Activated CD4-positive, alpha-beta T cell treated with anti-CD3 and anti-CD28 coated beads, Interleukin-2, amount 50 U/mL, for 48 hours (primary cell): ENCODE results near the gene KIF9.
"Not testable (repeated sequence)": the region's sequence is repeated elsewhere in the genome, so short reads cannot be mapped to it uniquely, and the experiment has no call there.

Source experiments
- DNase-seq, 2 experiments: peaks; one replicate each; pipeline ENCODE4 v3.0.0-alpha.2; 2020

The KIF9 gene

DNA sequence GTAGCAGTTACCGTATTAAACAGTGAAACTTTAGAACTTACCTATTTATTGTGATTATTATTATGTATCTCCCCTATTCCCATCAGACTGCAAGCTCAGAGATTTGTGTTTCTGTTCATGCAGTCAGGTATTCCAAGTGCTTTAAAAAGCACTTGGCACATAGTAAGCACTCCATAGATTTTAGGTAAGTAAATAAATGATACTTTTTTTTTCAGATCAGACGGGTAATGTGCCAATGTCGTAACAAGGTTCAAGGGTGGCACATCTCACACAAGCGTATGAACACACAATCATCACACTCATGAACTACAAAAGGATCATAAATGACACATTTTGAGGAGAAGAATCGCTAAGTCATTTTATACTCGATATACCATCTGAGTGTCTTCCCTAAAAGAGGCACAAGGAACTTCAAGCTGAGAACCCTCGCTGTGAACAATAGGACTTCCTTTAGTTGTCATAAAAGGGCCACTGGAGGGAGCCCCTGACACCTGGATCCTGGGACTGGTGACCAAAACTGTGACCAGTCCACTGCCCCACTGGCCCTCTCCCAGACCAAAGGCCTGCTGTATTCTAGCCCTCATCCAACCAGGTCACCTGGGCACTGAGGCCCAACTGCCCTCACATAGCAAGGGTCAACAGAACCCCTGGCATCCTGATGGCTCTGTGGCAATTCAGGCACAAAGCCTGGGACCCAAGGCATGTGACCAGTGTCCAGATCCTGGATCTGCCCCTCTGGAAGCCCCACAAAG is 32.1 kb downstream of the KIF9 start:
- no peak for DNase-seq

DNA sequence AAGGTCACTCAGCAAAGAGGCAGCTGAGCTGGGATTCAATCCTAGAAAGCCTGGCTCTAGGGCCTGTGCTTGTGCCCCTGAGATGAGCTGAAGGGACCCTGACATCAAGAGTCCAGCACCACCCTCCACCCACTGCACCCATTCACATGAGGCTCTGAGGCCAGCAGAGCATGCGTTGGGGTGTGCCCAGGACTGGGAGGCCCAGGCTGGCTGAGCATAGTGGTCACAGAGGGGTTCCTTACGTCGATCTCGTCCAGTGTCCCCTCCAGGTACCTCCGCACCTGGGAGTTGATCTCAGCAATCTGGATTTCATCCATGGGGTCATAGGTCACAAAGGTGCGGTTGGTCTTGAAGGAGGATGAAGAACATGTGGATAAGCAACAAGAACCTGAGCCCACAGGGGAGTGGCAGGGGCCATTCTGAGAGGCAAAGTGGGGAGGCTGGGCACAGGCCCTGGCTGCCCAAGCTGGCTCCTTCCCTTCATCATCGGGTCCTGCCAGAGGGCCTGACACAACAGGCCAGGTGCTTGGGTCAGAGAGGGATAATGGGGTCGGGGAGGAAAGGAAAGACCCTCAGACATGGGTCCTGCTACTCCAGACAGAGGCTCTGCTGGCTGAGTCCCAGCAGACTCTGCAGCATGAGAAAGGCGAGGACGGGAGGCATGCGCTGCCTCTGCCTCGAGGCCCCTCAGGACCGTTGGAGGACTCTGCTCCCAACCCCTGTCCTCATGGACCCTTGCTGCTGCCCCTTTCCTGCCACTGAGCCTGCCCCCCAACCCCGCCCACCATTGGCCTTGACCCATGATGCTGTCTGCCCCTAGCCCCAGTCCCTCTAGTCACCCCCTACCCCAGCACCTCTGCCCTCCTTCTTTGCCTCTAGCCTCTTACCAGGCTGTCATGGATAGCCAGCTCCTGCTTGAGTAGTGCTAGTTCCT is 35.2 kb downstream of the KIF9 start:
- no peak for DNase-seq

DNA sequence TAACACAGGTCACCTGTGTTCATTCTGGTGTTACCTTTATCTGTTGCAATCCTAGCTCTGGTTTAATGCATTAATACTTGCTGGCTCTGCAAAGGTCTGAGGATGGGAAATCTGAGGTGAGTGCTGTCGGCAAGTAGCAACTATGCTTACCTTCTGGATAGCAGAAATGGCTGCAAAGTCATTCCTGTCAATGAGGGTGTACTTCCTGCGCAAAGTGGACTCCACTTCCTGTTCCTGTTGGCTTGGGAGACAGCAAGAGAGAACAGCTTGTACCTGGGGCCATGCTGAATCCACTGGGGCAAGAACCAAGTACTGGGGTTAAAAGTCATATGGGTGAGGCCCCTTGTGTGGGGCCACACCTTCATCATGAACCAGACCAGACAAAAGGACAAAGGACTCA is 37.3 kb downstream of the KIF9 start:
- no peak for DNase-seq

DNA sequence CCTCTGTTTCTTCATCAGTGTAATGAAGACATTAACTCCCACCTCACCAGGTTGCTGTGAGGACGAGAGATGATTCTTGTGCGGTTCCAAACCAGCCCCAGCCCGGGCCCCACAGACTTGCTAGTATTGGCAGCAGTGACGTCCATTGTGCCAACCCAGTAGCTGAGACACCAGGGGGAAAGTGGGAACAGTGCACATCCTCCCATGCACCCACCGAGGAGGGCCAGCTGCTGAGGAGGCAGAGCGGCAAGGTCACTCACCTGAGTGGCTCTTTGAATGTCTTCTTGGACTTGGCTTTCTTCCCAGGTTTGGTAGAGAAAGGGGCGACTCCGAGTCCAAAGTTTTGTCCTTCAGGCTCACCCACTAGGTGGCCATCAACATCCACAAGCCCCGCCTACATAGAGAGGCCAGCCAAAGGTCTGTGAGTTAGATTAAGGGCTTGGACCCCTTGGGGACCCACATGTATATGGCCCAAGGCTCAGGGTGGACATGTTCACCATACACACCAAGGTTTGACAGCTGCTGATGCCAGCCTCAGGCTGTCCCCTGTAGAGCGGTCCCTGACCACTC is 38.0 kb downstream of the KIF9 start:
- DNase-seq: no peak

DNA sequence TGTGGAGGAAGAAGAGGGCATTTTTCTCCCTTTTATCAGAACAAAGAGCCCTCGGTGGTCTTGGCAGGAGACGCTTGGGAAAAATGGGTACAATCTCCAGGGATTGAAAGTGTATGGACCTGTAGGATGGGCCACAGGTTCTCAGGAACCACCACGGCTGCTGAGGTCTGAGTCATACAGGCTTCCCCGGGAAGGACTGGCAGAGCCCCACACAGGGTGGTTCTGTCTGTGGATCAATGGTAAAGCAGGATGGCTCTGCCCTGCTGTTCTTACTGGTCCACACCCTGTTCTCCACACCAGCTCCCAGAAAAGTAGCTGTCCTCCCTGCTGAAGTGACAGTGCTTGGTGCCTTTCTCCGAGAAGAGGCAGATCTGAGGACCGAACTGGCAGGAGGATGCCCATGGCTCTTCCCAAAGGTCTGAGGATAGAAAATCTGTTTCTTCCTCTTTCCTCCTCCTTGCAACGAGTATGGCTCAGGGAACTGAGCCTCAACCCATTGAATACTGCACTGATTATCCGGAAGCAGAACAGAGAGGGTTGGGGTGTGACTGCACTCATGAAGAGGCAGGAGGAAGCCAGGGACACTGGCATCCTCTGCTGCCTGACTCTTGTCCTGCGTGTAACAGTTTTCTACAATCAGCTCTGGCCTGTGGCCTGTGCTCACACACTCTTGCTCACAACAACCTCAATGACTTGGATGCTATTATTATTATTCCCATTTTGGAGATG is 39.0 kb downstream of the KIF9 start:
- DNase-seq: no peak

DNA sequence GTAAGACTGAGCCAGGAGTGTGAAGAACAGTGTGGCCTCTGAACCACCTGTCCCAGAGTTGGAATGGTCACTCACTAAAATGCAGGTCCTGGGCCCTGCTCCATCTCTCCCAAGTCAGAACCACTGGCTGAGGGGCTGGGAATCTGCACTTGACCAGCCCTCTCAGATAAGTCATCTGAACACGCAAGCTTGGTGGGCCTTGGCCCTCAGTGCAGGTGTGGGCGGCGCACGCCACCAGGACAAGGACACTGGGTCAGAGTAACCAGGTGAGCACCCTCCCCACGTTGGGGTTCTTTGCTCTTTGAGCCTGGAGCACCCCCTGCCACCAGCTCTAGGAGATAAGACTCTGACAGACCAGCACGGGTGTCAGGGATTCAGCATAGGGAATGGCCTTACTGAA is 42.7 kb downstream of the KIF9 start:
- DNase-seq: no peak

DNA sequence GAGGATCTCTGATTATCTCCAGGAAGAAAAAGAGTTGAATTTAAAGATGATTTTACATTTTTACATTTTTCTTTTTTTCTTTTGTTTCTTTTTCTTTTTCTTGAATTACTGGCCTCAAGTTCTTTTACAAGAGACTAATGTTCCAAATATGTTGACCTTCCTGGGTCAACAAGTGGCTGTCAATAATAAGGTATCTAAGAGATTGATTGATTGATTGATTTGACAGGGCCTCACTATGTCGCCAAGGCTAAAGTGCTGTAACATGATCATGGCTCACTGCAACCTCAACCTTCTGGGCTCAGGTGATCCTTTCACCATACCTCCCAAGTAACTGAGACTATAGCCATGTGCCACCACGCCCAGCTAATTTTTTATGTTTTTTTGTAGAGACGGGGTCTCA is 44.6 kb downstream of the KIF9 start:
- no peak for DNase-seq

DNA sequence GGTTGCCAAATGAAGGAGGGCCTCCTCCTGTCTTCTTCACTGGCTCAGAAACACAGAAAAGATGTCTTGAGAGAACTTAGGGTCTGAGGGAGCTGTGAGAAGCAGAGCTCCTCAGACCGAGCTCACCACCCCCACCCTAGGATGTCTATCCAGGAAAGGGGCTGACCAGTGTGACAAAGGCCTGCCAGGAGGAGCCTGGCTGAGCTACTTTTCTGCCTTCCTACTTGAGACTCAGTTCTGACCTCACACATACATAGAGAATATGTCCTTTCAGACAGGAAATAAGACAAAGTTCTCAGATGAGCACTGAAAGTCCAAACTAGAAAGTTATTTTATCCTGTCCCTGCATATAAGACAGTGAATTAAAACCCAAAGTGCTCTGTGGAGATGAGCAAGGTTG is 54.5 kb downstream of the KIF9 start:
- no peak for DNase-seq

DNA sequence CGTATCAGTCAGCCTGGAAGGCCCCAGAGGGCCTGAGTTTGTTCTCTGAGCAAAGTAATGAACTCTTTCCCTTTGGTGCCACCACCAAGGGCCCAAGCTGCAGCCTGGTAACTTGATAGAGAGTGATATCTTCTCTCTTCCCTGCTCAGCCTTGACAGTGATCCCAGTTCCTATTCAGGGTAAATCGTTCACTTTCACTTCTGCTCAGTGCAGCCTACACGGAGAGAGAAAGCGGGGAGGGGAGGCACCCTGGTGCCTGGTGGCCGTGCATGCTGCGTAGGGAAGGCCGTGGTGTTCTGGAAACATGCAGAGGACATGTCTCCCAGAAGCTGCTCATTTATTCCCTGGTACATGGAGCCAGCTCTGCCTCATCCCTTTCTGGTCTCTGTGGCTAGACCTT is 54.9 kb downstream of the KIF9 start:
- no peak for DNase-seq

DNA sequence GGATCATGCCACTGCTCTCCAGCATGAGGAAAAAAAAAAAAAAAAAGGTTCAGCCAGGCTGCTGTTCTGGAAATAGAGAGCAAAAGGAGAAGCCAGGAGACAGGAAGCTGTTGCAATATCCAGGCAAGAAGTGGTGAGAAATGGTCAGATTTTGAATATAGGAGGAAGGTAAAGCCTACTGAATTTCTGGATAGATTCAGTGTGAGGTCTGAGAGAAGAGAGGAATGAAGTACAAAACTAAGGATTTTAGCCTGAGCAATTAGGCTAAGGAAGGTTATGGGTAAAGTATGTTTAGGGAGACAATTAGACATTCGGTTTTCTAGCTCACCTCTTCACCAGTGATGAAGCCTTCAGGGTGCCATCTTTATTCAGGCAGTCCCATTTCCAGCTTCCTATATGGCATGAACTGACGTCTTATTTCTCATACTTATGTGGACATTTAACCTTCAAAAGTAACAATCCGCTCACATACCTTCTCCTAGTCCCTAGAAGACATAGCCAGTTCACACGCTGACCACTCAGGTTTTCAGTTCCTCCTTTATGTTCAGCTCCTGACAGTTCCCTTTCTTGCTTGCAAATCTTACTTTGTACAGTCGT is 57.2 kb downstream of the KIF9 start:
- DNase-seq: no peak

DNA sequence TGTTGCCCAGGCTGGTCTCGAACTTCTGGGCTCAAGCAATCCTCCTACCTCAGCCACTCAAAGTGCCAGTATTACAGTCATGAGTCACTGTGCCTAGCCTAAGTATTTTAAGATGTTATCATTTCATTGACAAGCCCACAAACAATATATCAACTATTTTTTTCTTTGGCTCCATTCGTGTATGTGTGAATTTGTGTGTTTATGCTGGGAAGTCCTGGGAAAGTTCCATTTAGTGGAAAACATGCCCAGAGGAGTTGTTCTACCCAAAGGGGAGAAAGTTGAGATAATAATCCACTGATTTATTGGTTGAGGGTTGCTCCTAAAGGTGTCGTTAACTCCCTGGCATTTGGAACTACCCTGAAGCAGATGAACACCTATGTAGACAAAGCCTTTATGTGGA is 58.8 kb downstream of the KIF9 start:
- DNase-seq: no peak

DNA sequence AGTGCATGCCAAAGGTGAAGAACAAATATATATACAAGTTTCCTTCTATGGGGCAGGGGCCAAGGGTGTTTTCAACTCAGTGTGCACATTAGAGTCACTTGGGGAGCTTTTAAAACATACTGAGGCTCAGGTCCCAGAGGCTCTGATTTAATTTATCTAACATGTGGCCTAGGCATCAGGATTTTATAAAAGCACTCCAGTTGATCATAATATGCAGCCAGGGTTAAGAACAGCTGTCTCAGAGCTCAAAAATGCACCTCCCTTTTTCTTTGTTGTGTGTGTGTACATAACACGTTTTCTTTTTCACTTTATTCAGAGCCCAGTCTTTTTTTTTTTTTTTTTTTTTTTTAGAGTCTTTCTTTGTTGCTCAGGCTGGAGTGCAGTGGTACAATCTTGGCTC is 60.8 kb downstream of the KIF9 start:
- no peak for DNase-seq

DNA sequence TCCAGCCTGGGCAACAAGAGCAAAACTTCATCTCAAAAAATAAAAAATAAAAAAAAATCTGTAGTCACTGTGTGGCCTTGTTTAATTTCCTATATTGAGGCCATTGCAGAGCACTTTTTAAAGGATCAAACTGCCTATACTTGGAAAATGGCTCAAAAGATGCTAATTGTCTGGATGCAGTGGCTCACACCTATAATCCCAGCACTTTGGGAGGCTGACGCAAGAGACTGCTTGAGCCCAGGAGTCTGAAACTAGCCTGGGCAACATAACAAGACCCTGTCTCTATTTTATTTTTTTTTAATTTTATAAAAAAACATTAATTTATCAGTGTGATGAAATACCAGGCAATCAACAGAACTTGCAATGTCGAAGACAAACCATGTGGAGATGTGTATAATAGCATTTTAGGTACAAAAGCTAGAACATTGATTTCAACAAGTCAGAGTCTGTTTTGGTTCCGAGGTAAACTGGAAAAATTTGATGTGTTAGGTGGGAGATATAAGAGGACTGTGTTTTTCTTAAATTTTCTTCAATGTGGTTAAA is 71.7 kb downstream of the KIF9 start:
- no peak for DNase-seq

DNA sequence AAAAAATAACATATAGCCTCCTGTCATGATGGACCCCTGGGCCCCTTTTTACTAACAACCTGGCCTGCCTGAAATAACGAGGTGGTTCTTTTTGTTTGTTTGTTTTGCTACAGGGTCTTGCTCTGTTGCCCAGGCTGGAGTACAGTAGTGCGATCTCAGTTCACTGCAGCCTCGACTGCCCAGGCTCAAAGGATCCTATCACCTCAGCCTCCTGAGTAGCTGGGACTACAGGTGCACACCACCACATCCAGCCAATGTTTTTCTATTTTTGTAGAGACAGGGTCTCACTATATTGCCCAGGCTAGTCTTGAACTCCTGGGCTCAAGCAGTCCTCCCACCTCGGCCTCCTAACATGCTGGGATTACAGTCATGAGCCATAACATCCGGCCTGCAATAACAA is 76.6 kb downstream of the KIF9 start:
- not testable (repeated sequence) for DNase-seq

DNA sequence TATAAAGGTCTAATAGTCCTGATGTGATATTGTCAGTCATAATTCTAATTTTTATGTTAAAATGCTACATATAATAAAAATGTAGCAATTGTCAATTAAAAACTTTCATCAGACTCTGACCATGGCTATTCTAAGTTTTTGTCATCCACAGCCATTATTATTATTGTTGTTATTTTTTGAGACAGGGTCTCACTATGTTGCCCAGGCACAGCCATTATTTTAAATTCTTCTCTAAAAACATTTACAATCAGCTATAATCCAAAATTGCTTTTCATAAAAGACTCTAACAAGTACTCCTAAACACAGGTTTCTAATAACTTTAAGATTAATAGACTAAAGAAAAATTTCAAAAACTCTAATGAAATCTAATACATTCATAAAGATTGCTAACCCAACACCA is 77.7 kb downstream of the KIF9 start:
- no peak for DNase-seq

DNA sequence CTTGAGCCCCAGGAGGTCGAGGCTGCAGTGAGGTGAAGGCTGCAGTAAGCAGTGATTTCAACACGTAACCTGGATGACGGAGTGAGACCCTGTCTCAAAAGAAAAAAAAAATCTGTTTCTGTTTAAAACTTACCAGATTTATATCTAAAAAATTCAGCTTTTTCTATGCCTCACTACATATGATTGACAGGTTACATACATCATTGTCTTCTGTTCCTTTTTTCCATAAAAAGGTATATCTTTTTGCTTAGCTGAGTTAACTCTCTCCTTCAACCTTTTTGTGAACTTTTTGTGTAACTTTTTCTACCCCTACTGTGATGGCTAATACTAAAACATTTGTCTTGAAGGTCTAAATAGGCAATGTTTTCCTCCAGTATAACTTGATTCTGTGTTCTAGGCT is 80.1 kb downstream of the KIF9 start:
- DNase-seq: no peak

DNA sequence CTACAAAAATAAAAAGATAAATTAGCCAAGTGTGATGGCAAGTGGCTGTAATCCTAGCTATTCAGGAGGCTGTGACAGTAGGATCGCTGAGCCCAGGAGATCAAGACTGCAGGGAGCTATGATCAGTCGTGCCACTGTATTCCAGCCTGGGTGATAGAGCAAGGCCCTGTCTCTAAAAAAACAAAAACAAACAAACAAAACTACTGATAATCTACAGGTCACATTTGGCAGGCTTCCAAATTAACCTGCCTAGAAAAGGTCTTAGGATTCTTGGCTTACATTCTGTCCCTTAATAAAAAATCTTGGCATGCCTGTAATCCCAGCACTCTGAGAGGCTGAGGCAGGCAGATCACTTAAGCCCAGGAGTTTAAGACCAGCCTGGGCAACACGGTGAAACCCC is 85.3 kb downstream of the KIF9 start:
- DNase-seq: no peak

DNA sequence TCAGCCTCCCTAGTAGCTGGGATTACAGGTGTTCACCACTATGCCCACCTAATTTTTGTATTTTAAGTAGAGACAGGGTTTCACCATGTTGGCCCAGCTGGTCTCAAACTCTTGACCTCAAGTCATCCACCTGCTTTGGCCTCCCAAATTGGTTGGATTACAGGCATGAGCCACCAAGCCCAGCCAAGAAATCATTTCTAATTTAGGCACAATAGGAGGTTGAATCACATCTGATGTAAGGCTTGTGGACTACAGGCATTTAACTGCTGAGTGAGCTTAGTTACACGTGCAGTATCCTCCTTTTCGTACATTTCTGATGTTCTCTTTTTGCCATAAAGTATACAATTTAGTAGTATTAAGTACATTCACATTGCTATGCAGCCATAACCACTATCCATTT is 87.6 kb downstream of the KIF9 start:
- no peak for DNase-seq

DNA sequence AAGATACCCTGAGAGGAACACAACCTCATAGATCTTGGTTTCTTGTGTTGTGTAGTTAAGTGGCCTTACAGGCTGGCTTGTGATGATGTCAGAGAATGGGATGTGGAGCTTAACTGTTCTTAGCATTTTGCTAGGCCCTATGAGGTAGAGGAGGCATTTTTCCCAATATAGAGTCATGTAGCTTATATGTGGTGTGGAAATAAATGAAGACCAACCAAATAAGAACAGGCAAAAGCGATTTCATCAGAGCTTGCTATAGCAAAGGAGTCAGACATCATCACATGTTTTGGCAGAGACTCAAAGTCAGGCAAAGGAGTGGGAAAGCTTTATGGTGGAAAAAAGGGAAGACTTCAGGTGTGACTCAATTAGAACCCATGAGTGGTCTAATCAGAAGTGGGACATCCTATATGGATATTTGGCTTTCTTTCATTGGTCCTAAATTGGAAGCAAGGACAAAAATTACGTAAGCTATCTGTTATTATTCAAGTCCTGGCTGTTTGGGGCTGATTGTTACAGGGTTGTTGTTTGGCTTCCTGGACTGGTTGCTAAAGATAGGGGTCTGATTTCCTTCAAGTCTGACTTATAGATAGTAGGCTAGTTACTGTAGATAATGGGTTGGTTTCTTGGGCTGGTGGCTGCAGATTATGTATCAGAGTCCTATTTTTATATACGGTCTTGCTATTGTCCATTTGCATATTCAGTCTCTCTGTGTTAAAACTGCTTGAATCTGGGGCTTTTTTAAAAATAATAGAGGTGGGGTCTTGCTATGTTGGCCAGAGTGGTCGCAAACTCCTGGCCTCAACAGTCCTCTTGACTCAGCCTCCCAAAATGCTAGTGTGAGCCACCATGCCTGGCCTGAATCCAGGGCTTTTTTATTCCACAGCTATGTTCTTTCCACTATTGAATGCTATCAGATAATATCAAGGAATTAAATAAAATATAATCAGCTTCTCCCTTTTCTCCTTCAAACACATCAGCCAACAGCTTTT is 88.4 kb downstream of the KIF9 start:
- no peak for DNase-seq

DNA sequence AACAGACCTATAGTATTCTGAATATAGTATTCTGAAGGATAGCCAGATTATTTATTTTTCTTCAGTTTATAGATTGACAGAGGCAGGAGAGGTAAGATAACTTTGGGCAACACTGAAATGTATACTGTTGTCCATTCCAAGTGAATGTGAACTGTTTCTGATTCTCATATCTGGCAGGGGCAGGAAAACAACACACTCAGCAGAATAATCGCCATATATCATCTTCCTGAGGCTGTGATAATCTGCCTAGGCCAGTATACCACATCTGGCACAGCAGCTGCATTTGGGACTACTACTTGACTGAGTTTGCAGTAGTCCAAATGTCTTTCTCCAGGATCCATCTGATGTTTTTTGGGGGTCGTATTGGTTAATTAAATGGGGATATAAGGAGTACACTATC is 96.3 kb downstream of the KIF9 start:
- no peak for DNase-seq

DNA sequence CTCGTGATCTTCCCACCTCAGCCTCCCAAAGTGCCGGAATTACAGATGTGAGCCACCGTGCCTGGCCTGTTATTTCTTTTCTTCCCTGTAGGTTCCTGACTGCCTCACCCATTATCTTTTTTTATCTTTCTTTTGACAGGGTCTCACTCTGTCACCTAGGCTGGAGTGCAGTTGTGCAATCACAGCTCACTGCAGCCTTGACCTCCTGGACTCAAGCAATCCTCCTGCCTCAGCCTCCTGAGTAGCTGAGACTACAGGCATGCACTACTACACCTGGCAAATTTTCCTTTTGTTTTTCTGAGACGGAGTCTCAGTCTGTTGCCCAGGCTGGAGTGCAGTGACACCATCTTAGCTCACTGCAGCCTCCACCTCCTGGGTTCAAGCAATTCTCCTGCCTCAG is 100.9 kb downstream of the KIF9 start:
- DNase-seq: not testable (repeated sequence)
